IPS-20b (cell line): ENCODE measurements around the gene CA9.

Source experiments
- H3K27ac ChIP-seq: one replicate; pipeline ENCODE4 v1.5.1; 2013; ENCODE audit warnings: low read length
- H3K27me3 ChIP-seq: 2 replicates; pipeline ENCODE4 v1.6.1; 2013; ENCODE audit warnings: mild to moderate bottlenecking, low read length, inconsistent platforms; ENCODE audit not compliant: insufficient read depth
- H3K36me3 ChIP-seq: 2 replicates; pipeline ENCODE4 v1.6.1; 2013; ENCODE audit warnings: low read depth, mild to moderate bottlenecking, inconsistent platforms, low read length, moderate library complexity; ENCODE audit not compliant: insufficient read depth
- H3K4me1 ChIP-seq: 2 replicates; pipeline ENCODE4 v1.6.1; 2013; ENCODE audit warnings: mild to moderate bottlenecking, control low read depth, inconsistent platforms, low read length, moderate library complexity; ENCODE audit not compliant: insufficient read depth
- H3K4me3 ChIP-seq: 2 replicates; pipeline ENCODE4 v1.5.1; 2013; ENCODE audit warnings: mild to moderate bottlenecking, low read length, inconsistent platforms
- H3K9ac ChIP-seq: 2 replicates; pipeline ENCODE4 v1.6.1; 2013; ENCODE audit warnings: low read depth, mild to moderate bottlenecking, inconsistent platforms, low read length, moderate library complexity
- H3K9me3 ChIP-seq: 2 replicates; pipeline ENCODE4 v1.6.1; 2013; ENCODE audit warnings: mild to moderate bottlenecking, low read depth, low read length, inconsistent platforms; ENCODE audit not compliant: insufficient read depth

Gene CA9

DNA sequence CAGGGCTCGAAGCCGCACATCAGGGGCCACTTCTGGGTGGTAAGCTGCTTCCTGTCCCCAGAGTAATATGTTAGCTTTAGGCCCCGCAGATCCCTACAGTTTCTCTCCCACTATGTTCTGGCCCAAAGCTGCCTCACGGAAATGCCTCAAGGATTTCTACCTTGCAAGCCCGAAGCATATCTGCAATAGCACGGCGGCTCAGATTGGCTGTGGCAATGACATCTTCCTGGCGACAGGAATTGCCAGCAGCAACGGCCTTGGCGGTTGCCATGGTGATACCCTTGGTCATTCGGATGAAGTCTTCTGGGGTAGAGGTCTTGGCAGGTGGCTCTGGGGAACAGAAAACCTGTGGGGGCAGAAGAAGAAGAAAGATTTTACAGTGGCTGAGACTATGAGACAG, 26.3 kb downstream of the CA9 start:
- Histone ChIP-seq H3K9me3 (no peaks in the 10 kb centered on the region), H3K4me3 (no peak overlapping the region), H3K36me3 (peaks cover 89% of the 10 kb centered on the region), H3K9ac (no peak overlapping the region), H3K4me1 (no peaks in the 10 kb centered on the region), H3K27me3 (no peaks in the 10 kb centered on the region), H3K27ac (no peak overlapping the region)

DNA sequence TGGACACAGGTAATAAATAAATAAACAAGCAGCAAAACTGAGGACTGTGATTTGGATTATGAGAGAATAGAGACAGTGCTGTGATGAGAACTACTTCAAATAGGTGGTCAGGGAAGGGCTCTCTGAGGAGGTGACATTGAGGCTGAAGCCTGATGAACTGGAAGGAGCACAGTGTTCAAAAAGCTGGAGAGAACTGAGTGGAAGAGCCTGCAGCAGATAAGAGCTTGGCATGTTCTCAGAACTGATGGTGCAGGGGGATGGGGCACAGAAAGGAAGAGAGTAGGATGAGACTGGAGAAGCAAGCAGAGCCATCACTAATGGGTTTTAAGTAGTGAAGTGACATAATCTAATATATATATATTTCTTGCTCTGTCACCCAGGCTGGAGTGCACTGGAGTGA, 27.2 kb downstream of the CA9 start:
- peaks cover 93% of the 10 kb centered on the region for H3K36me3 ChIP-seq

DNA sequence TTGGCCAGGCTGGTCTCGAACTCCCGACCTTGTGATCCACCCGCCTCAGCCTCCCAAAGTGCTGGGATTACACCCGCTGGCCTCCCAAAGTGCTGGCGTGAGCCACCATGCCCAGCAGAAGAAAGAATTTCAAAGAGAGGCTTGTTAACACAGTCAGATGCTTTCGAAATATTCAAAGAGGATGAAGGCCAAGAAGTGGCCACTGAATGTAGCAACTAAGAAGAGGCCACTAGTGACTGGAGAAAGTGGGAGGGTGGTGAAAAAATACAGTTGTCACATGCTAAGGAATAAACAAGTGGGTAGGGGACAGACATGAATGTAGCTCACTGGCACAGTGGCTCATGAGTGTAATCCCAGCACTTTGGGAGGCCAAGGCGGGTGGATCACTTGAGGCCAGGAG, 29.0 kb downstream of the CA9 start:
- H3K27me3 ChIP-seq: no peaks in the 10 kb centered on the region
- no peak overlapping the region for H3K4me3 ChIP-seq
- H3K9ac ChIP-seq: no peak overlapping the region
- H3K4me1 ChIP-seq: no peaks in the 10 kb centered on the region
- peaks cover 99% of the 10 kb centered on the region for H3K36me3 ChIP-seq
- H3K9me3 ChIP-seq: no peaks in the 10 kb centered on the region
- no peak overlapping the region for H3K27ac ChIP-seq

More for the DNA sequence above, 27.2 kb downstream of the CA9 start:
- Histone ChIP-seq H3K9me3 (no peaks in the 10 kb centered on the region), H3K27ac (no peak overlapping the region), H3K4me3 (no peak overlapping the region), H3K4me1 (no peaks in the 10 kb centered on the region), H3K9ac (no peak overlapping the region), H3K27me3 (no peaks in the 10 kb centered on the region)

DNA sequence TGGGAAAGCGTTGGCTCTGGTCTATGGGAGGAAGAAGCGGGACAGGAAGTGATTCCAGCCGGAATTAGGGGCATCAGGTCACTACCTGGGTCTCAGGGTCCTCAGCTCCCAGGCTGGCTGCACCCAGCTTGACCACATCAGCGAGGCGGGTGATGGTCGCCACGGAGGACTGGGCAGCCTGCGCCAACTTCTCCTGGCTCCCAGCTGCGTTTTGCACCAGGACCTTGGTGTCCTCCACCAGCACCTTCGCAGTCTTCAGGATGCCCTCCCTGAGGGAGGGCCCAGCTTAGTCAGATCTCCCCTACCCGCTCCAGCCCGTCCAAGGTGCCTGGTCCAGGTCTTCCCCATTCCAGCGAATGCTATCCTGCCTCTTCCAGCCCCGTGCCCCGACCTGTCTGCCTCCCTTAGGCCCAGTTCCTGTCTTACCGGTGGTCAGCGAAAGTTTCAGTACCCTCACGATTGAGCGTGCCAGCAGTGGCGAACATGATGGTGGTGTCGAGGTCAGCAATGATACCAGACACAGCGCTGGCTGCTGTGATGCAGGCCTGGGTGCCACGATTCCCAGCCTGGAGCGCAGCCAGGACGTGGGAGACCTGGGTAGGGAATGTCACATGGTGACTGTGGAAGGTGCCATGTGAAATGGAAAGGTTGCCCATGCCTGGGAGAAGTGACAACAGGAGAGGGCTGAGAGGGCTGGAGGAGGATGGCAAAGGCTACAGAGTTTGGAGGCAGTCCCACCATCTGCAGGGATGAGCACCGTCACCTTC, 30.4 kb downstream of the CA9 start:
- Histone ChIP-seq H3K9ac (no peak overlapping the region), H3K36me3 (peaks cover 99% of the 10 kb centered on the region), H3K4me1 (no peaks in the 10 kb centered on the region), H3K9me3 (no peaks in the 10 kb centered on the region), H3K4me3 (no peak overlapping the region), H3K27ac (no peak overlapping the region), H3K27me3 (no peaks in the 10 kb centered on the region)

DNA sequence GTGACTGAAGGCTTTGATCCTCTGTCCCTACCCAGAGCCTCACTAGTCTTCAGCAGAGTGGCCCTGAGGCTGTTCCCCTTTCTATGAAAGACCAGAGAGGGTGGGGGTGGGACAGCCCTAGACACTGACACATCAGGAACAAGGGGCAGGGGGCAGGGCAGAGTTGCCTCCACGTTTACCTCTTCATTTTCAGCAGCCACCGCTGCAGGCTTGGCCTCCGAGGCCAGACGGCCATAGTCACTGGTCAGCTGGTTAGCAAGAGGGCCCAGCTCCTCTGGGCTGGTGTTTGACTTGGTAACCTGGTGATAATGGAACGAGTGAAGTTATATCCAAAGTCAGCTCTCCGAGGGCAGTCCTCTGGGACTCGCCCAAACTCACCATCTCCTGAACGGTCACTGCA, 31.6 kb downstream of the CA9 start:
- no peaks in the 10 kb centered on the region for H3K27me3 ChIP-seq
- no peaks in the 10 kb centered on the region for H3K9me3 ChIP-seq
- H3K4me1 ChIP-seq: no peaks in the 10 kb centered on the region
- H3K9ac ChIP-seq: no peak overlapping the region
- H3K4me3 ChIP-seq: no peak overlapping the region
- H3K36me3 ChIP-seq: peaks cover 93% of the 10 kb centered on the region
- H3K27ac ChIP-seq: no peak overlapping the region

DNA sequence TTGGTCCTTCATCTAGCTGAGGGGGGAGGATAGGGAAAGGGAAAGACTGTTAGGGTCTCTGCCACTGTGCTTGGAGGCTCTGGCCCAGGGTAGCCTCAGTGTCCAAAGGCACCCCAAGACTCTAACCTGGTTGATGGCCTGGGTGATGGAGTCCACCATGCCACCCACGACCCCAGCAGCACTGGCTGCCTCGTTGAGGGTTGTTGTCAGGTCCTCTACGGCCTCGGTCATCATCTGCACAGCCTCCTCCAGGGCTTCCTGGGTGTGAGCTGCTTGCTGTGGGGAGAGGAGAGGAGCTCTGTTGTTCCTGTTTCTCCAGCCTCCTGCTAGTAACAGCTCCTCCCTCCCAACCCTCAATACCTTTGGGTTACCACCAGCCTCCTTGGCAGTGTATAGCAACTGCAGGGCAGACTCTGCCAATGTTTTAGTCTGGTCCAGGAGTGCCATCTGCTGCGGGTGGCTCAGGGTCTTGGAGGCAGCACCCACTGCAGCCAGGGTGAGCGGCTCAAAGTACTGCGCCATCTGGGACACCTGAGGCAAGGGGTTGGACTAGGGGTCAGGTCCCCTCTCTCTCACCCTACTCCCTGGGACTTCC, 32.2 kb downstream of the CA9 start:
- no peak overlapping the region for H3K9ac ChIP-seq
- H3K27me3 ChIP-seq: no peaks in the 10 kb centered on the region
- H3K27ac ChIP-seq: no peak overlapping the region
- H3K4me3 ChIP-seq: no peak overlapping the region
- H3K9me3 ChIP-seq: no peaks in the 10 kb centered on the region
- no peaks in the 10 kb centered on the region for H3K4me1 ChIP-seq
- H3K36me3 ChIP-seq: peaks cover 93% of the 10 kb centered on the region

DNA sequence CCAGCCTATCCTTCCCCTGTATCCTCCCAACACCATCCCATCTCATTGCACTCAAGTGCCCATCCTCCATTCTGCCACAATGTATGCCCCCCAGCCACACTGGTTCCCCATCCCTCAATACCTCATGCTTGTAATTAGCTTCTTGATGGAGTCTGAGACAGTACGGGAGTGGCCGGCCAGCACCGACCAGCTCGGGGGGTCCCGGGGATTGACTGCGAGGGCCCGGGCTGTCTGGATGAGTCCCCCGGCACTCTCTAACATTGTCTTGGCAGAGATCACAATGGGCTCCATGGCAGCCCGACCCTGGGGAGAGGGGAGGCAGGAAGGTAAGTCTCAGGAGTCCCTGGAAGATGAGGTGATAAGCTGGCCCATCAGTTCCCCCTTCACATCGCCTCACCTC, 33.2 kb downstream of the CA9 start:
- Histone ChIP-seq H3K9ac (no peak overlapping the region), H3K4me1 (no peaks in the 10 kb centered on the region), H3K36me3 (peaks cover 93% of the 10 kb centered on the region), H3K9me3 (no peaks in the 10 kb centered on the region), H3K4me3 (no peak overlapping the region), H3K27me3 (no peaks in the 10 kb centered on the region), H3K27ac (no peak overlapping the region)

DNA sequence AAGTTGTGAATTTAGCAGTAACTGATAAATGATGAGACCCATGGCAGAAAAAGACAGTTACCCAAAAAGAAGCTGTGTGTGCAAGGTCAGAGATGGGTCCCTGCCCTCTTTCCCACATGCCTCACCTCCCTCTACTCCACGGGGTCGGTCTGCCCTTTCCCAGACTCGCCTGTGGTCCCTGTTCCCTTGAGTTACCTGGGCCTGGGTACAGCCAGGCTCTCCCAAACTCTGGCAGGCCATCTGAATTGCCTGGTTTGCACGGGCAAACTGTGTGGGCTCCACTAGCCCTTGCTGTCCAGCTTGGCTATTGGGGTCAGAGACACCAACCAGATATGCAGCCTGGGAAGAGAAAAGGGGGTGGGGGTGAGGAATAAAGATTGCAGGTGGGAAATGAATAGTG, 34.4 kb downstream of the CA9 start:
- Histone ChIP-seq H3K27ac (no peak overlapping the region), H3K9ac (no peak overlapping the region), H3K9me3 (no peaks in the 10 kb centered on the region), H3K36me3 (peaks cover 93% of the 10 kb centered on the region), H3K27me3 (no peaks in the 10 kb centered on the region), H3K4me3 (no peak overlapping the region), H3K4me1 (no peaks in the 10 kb centered on the region)

DNA sequence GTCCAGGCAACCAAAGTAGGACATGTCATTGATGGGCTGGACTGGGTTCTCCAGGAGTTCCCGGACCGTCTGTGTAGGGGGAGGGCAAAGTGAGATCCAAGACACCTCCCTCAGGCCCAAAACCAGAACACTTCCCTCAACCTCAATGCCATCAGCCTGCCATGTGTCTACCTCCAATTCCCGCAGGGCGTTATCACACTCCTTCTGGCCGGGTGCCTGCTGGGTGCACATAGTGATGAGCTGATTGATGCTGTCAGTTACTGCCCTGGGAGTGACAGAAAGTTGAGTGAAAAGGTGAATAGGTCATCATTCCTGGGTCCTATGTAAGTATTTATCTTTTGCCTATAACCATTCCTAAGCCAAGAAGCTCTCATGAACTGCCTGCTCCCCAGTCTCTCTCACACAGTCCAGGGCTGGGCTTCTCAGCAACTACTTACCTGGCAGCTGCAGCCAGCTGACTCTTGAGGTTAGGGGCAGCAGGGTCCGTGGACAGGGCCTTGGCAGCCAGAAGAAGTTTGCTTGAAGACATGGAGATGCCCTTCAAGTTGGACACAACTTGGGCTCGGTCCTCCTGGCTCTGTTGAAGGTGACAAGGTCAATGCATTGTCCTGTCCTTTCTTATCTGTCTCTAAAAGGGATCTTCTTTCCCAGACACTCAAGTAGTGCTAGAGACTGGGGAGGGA, 37.2 kb downstream of the CA9 start:
- H3K36me3 ChIP-seq: peaks cover 93% of the 10 kb centered on the region

DNA sequence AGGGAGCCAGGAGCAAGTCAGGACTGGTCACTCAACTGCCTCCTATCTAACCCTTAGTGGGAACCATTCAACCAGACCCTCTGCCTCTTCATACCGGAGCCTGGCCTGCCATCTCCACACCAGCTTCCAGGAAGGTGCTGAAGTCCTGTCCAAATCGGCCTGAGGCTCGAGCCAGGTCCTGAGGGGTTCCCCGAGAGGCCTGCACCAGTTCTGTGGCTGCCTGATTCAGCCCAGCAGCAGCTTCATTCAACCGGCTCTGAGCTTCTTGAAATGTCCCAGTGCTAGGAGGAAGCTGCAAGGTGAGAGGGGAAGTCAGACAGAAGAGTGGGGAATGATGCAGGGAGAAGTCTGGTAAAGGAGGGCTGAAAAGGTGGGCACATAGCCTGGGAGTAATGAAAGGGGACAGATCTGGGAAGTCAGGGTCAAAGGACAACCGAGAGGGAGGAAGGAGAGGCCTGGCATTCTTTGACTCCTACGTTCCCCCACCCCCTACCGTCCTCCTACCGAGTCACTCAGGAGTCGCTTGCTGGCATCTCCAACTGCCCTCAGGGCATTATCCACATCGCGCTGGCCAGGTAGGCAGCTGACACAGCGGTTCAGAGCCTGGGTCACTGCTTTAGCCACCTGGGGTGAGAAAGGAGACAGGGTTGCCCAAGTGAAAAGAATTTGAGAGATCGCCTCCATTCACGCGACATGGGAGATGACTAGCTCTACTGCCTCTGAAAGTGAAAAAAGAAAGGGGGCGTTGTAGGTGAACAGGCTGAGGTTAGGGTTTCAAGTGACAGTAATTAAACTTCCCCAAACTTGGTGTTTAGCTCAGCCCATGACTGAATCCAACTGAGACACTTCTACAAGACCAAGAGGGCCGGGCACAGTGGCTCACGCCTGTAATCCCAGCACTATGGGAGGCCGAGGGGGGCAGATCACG, 38.0 kb downstream of the CA9 start:
- no peak overlapping the region for H3K4me3 ChIP-seq
- no peaks in the 10 kb centered on the region; the same call in 1 of the 2 replicates for H3K4me1 ChIP-seq
- peaks cover 93% of the 10 kb centered on the region for H3K36me3 ChIP-seq
- H3K27me3 ChIP-seq: no peaks in the 10 kb centered on the region
- H3K9me3 ChIP-seq: no peaks in the 10 kb centered on the region
- no peak overlapping the region for H3K27ac ChIP-seq
- H3K9ac ChIP-seq: no peak overlapping the region

More for the DNA sequence above, 37.2 kb downstream of the CA9 start:
- no peak overlapping the region for H3K27ac ChIP-seq
- no peaks in the 10 kb centered on the region for H3K27me3 ChIP-seq
- no peaks in the 10 kb centered on the region for H3K4me1 ChIP-seq
- no peak overlapping the region for H3K4me3 ChIP-seq
- no peaks in the 10 kb centered on the region for H3K9me3 ChIP-seq
- no peak overlapping the region for H3K9ac ChIP-seq

DNA sequence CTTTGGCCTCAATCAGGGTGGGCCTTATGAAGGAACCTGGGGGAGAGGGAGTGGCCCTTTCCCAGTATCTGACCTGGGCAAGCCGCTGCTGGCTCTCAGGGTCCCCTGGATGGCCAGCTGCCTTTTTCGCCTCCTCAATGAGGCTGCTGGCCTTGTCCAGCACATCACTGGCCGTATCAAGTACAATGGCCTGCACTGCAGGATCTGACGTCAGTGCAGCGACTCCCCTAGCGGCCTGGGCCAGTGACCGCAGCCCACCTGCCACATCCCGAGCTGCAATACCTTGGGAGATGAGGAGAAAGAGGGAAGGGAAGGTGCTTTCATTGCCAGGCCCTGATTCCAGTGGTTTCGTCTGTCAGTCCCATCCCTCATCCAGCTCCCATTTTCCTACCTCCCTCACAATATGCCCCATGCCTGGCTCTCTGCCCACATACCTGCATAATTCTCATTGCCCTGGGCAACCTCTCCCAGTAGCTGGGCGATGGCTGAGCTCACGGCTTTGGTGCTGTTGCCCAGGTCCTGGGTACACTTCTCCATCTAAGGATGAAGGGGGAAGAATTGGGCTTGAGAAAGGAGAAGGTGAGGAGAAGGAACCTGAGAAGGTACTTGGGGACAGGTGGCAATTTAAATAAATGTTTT, 39.2 kb downstream of the CA9 start:
- no peak overlapping the region for H3K27ac ChIP-seq
- no peak overlapping the region for H3K9ac ChIP-seq
- H3K4me1 ChIP-seq: no peaks in the 10 kb centered on the region; the same call in 1 of the 2 replicates
- H3K27me3 ChIP-seq: no peaks in the 10 kb centered on the region
- peaks cover 93% of the 10 kb centered on the region for H3K36me3 ChIP-seq
- H3K9me3 ChIP-seq: no peaks in the 10 kb centered on the region
- no peak overlapping the region for H3K4me3 ChIP-seq
